HG03039 (cell line): ENCODE data around the gene MTHFD2.
"Not testable (repeated sequence)": the region's sequence is repeated elsewhere in the genome, so short reads cannot be mapped to it uniquely, and the experiment has no call there.

Source experiments
- ATAC-seq: cut with Tn5 transposase; IDR thresholded peaks from one replicate; pipeline ENCODE4 v1.9.1; 2021; ENCODE audit warnings: mild to moderate bottlenecking, moderate library complexity; ENCODE audit not compliant: unreplicated experiment

Gene MTHFD2

DNA sequence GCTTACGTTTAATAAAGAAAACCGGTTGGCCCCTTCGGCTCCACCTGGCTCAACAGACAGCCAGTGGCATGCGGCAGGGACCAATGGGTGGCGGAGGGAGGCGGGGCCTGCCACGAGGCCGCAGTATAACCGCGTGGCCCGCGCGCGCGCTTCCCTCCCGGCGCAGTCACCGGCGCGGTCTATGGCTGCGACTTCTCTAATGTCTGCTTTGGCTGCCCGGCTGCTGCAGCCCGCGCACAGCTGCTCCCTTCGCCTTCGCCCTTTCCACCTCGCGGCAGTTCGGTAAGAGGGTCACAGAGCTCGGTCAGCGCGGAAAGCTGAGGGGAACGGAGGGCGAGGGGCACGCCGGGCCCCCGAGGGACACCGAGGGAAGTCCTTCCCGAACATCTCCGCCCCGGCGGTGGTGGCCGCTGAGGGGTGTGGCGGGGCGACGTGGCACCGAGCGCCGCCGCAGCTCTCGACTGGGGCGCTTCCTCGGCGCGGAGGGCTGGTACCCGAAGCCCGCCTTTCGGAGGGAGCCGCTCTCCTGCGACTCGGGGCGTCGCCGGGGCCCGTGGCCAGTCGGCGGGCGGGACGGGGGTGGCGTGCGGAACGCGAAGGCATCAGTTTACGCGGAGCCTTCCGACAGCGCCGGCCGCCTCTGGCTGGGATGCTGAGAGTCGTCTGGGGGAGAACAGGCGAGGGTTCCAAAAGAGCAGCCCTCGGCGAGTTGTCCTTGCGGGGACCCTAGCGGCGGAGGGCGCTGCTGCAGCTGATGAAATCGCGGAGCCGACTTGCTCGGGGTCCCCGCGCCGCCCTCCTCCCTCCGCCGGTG lies at the start of gene MTHFD2:
TSS of gene MTHFD2 (plus strand) at position 155 of the 814 bp plus-strand sequence. CDS start at position 182, 27 bp downstream.
- ATAC-seq: peak; percentile 85

DNA sequence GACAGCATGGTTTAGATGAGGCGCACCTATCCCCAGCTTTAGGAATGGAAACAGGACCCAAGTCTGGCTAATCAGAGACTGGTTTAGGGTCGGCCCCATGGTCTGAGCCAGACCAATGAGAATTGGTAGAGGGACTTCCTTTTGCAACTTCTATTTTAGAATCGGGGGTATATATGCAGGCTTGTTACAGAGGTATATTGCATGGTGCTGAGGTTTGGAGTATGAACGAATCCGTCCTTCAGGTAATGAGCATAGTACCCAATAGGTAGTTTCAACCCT lies 49.2 kb upstream of the MTHFD2 start:
- ATAC-seq: no peak

DNA sequence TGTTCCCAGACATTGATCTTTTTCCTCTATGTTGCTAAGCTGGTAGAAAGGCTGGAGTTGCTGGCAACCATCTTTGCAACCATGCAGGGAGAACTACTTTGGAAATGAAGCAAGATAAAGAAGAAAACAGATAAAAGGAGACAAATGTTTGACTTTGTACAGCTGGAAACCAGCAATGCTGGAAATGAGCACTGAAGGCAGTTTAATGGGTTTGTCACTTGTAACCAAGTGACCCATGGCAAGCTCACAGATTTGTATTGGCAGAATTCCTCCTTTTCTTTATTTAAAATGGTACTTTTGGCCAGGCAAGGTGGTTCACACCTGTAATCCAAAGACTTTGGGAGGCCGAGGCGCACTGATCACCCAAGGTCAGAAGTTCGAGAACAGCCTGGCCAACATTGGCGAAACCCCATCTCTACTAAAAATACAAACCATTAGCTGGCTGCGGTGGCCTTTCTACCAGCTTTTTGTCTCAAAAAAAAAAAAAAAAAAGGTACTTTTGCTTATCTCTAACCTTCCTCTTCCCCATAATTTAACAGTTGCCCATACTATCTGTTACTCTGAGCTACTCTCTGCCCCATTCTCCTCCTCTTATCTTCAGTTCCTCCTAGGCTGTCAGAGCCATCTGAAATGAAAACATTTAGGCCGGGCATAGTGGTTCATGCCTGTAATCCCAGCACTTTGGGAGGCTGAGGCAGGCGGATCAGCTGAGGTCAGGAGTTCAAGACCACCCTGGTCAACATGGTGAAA lies 48.7 kb upstream of the MTHFD2 start:
- ATAC-seq: no peak

DNA sequence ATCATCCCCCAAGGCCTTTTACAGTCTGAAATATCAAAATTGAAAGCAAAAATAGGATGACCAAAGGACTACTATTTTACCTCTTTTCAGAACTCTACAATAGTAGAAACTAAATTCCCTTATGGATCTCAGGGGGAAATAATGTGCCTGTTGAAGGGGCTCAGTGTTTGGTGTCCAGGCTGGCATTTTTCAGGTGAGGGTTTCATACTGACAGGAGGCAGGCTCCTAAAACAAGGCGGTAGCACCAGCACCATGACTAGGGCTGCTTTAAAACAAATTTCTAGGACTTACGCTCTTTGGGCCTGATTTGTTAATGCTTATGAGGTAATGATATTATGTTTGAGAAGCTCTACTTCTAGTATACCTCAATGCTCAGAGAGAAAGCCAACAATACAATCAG lies 45.5 kb upstream of the MTHFD2 start:
- ATAC-seq: no peak

DNA sequence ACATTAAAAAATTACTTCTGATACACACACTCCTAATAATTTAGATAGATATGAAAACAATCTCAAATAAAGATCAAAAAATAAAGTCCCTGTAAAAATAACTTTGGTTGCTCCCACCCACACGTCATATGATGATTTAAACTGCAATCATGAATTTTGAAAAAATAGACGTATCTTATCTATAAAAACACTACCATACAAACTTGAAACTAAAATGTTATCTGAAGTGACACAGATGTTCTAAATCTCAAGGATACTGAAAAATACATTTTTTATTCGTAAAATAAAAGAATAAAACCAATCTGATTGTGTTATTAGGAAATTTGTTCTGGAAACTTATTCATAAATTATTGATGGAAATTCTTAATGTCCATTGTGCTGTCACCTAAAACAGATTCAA lies 42.6 kb upstream of the MTHFD2 start:
- no peak for ATAC-seq

DNA sequence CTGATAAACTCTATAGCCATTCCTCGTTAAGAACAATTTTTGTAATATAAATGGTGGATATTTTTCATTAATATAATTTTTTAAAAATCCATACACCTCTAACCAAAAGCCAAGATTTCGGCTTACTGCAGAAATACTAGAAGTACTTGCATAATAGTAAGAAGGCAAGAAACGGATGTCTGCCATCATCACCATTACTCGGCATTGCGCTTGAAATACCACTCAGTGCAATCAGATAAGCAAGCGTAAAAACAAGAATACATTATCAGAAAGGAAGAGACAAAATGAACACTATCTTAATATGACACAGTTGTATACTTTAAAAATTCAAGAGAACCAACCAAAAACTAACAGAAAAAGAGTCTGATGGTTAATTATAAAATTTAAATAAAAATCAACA lies 35.5 kb upstream of the MTHFD2 start:
- no peak for ATAC-seq

DNA sequence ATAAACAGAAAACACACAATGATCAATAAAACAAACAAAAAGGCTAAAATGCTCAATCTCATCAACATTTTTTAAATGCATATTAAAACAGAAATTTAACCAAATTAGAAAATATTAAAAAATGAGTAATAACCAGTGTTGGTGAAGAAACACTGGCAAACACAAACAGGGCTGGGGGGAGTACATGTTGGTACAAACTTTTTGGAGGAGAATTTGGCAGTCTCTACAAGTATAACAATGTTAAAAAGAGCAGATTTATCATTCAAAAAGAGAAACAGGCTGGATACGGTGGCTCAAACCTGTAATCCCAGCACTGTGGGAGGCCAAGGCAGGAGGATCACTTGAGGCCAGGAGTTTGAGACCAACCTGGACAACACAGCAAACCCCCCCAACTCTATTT lies 33.7 kb upstream of the MTHFD2 start:
- no peak for ATAC-seq

DNA sequence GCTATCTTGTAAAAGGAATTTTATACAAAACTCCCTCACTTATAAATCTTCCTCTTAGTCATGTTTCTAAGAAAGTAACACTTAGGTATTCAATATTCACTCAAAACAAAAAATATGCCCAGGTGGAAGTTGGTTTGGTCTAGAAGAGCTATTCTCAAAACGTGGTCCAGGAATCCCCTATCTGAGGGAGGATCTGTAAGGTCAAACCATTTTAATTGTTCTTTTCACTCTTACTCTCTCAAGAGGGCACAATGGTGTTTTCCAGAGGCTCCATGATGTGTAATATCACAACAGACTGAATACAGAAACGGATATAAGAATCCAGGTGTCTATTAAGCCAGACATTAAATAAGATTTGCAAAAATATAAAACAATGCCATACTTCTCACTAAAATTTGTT lies 29.7 kb upstream of the MTHFD2 start:
- ATAC-seq: no peak

DNA sequence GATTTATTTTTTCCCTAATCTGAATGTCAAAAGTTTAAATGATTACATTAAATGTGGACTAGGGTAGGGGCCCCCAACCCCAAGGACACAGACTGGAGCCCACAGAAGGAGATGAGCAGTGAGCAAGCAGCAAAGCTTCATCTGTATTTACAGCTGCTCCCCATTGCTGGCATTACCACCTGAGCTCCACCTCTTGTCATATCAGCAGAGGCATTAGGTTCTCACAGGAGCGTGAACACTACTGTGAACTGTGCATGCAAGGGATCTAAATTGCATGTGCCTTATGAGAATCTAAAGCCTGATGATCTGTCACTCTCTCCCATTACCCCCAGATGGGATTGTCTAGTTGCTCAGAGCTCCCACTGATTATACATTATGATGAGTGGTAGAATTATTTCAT lies 23.5 kb upstream of the MTHFD2 start:
- ATAC-seq: no peak

DNA sequence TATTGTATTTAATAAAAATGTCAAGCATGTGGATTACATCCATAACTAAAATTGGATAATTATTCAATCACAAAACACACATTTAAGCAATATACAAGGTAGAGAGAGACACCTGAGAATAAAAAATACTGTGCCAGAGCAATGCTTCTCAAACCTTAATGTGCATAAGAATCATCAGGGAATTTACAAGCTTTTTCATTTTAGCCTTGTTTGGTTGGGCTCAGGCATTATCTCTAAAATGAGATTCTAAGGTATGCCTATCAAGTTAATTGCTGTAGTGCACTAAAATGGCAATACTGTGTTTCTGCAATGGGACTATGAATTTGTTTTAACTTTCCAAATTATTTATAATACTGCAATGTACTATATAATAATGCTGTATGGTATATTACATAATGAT lies 20.7 kb upstream of the MTHFD2 start:
- ATAC-seq: no peak

DNA sequence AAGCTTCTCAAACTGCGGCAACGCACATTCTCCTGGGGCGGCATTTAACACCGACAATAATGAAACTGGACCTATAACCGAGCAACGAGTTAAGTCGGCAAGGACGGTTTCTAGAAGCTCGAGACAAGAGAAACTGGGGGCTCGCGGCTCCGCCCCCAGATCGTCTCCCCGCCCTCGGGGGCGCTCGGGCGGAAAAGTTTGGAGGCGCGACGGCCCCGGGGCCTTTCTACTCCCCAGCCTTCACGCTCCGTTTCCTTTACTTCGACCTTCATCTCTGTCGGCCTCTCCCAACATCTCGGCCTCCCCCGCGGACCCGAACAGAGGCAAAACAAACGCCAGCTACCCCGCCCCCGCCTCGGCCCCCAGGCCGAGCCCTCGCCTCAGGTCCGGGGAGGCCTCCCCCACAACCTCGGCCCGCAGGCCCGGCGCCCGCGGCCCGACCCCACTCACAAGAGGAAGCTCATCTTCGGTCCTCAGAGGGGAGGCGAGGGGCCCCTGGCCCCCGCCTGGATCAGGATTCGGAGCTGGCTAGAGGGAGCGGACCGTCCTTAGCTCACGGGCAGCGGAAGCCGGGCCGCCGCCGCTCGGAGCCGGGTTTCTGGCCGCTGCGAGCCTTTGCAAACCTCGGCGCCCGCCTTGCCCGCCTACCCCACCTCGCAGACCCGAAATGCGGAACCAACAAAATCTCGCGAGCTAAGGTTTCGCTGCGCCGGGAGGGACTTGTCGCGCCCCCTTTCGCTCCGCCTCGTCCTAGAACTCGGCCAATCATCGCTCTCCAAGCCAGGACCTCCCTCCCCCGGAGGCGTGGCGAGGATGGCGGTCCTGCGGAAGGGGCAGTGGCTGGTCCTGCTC lies 20.0 kb upstream of the MTHFD2 start, which contains the start of gene MOB1A:
TSS of gene MOB1A (minus strand) at position 669 of the 852 bp plus-strand sequence. CDS start at position 464, 205 bp downstream.
- peak; percentile 81 for ATAC-seq

DNA sequence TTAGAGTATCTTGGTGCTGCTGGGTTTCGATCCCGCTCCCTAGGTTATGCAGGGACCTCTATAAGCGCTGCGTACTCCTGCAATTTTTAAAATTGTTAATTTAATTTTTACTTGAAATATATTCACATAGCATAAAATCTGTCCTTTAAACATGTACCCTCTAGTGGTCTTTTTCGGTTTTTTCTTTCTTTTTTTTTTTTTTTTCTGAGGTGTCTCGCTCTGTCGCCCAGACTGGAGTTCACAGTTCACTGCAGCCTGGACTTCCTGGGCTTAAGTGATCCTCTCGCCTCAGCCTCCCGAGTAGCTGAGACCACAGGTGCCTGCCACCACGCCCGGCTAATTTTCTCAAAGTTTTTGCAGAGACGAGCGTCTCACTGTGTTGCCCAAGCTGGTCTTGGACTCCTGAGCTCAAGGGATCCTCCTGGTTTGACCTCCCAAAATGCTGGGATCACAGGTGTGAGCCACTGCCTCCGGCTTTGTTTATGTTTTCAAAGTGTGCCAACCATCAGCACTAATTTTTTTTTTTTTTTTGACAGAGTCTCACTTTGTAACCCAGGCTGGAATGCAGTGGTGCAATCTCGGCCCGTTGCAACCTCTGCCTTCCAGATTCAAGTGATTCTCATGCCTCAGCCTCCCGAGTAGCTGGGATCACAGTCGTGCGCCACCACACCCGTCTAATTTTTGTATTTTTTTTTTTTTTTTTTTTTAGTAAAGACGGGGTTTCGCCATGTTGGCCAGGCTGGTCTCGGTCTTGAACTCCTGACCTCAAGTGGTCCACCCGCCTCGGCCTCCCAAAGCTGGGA lies 19.2 kb upstream of the MTHFD2 start:
- ATAC-seq: no peak

DNA sequence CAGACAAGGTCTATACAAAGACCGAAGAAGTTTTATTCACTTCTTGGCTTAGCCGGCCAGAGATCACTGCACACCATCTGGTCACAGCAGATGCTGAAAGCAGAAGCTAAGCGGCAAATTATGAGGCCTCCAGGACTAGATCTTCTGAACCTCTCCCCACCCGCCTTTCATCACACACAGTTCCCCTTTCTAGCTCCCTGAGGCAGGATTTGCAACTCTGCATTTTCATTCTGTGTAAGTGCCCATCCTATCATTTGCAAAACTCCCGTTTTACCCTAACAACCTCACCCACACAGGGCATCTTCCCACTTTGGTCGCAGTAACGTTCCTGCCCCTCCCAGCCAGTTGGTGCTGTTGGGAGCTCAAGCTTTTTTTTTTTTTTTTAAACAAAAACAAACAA lies 16.7 kb upstream of the MTHFD2 start:
- ATAC-seq: no peak

DNA sequence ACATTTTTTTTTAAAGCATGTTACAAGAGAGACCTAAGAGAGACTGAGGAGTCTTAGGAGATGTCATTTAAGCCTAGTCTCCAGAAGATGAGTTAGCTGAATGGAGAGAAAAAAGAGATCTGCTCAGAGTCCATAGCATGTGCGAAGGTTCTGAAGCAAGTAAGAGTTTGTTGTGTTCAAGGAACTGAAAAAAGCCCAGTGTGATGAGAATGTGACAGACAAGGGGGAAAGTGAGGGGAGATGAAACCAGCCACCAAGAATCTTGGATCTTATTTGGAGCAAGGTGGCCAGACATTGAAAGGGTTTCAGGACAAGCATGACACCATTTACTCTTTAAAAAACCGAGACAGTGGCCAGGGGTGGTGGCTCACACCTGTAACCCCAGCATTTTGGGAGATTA lies 14.5 kb upstream of the MTHFD2 start:
- no peak for ATAC-seq

DNA sequence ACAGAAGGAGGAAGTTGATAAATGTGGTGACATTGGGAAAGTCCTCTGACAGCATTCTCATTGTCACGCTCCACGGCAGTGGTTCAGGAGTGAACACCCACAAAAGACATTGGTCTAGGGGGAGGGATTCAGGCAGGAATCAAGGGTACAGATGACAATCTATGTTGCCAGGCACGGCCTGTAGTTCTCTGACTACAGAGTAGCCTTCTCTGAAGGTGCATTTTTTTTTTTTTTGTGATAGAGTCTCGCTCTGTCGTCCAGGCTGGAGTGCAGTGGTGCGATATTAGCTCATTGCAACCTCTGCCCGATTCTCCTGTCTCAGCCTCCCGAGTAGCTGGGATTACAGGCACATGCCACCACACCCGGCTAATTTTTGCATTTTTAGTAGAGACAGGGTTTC lies 12.4 kb upstream of the MTHFD2 start:
- peak; percentile 46 for ATAC-seq

DNA sequence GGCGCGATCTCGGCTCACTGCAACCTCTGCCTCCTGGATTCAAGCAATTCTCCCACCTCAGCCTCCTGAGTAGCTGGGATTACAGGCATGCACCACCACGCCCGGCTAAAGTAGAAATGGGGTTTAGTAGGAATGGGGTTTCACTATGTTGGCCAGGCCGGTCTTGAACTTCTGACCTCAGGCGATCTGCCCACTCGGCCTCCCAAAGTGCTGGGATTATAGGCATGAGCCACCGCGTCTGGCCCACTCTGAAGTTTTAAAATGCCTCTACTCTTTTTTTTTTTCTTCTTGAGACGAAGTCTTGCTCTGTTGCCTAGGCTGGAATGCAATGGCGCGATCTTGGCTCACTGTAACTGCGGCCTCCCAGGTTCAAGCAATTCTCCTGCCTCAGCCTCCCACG lies 11.7 kb upstream of the MTHFD2 start:
- not testable (repeated sequence) for ATAC-seq

DNA sequence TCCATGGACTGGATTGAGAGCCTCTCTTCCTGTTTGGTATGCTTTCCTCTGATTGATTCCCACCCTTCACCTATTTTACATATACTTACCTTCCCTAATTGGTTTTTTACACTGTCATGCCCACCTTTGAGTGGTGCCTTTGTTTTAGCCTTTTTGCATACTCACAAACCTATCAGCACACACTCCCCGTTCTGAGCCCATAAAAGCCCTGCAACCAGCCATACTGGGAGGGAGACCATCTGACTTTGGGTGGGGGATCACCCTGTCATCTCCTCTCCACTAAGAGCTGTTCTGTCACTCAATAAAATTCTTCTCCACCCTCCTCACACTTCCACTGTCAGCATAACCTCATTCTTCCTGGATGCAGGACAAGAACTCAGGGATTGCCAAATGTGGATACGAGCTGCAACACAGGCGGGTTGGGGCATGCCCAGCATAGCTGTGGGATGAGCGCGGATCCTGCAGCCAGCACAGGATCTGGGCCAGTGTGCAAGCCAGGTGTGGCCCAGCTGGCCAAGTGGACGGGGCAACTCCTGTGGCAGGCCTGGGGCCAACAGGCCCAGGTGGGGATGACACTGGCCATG lies 10.3 kb upstream of the MTHFD2 start:
- no peak for ATAC-seq

DNA sequence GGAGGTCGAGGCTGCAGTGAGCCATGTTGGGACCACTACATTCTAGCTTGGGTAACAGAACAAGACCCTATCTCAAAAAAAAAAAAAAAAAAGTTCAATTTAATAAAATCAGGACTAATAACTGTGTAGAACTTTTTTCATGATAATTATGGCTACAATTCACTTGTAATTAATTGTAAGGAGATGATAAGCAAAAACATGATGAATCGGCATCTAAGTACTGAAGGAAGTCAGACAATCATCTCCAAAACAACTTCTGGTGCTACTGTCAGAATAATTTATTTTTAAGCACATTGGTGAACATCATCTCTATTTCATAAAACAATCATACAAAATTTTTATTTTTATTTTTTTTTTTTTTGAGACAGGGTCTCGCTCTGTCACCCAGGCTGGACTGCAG lies 9.7 kb upstream of the MTHFD2 start:
- ATAC-seq: no peak

DNA sequence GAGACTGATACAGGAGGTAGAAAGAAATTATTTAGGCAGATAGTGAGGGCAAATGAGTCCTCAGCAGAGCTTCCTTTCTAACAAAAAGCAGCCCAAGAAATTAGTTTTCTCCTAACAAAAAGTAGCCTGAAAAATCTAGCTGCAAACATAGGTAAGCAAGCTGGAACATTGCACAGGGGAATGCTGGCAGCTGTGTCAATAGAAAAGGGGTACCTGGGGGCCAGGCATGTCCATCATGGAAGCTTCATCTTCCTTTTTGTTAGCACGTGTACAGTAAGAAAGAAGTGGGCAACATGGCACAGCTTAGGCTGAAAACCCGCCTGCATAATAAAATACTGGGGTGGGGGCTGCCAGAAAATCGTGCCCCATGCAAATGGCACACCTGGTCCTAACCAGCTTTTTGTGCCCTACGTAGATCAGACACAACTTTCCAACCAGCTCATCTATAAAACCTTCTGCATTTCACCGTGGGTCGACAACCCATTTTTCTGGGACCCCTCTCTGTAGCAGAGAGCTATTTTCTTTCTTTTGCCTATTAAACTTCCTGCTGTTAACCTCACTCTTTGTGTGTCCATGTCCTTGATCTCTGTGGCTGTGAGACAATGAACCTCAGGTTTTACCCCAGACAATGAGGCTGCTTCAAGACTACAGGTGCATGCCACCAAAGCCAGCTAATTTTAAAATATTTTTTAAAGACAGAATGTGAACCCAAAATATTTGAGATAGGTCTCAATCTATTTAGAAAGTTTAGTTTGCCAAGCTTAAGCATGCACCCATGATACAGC lies 6.6 kb upstream of the MTHFD2 start:
- no peak for ATAC-seq

DNA sequence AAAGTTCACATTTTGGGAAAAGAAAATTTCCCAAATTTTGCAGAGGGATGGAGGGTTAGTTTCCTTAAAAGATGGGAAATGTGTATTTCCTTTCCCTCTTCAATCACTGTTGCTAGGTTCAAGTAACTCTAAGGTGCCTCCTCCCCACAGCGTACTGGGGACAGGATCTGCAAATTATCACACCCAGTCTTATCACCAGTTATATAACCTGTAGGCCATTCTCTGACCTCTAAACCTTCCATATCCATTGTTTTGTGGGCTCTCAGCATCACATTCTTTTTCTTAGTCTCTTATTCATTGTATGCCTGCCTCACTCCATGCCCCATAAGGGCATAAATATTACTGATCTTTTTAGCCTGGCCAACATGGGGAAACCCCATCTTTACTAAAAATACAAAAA lies 3.6 kb upstream of the MTHFD2 start:
- ATAC-seq: no peak
